LoVo (cell line): ENCODE measurements around the gene CDR2.

ENCODE experiments used
- DNase-seq: peaks from one replicate; pipeline ENCODE4 v3.0.0-alpha.2; 2016; ENCODE audit warnings: low spot score

Gene CDR2

DNA sequence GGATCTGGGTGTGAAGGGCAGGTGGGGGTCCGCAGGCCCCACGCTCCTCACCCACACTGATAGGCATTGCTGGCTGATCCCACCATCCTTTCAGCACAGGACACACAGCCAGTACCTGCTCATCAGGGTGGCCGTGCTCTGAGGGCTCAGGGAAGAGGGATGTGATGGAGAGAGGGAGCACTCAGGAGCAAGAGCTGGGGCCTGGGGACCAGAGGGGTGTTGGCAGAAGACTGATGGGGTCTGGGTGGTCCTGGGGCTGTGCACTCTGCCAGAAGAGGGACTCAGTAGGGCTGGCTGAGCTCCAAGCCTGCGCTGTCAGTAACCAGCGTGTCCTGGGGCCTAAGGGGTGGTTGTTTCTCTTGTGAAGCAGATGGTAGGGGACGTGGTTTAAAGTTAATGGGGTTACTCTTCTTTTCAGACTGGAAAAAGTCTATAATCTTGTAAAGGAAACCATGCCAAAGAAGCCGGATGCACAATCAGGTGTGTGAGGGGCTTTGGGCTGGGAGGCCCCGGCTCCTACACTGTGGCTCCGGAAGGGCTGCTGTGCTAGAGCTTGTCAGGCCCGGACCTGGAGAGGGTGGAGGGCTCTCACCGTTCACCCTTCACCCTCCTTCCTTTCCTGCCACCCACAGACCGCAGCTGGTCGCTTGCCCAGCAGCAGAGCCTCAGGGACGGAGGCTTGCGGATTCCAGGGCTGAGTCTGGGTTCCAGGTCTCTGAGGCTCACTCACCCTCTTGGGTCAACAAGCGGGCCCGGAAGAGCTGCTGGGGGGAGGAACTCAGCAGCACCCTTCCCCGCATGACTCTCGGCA is 49.4 kb downstream of the CDR2 start:
- DNase-seq, result no peak

DNA sequence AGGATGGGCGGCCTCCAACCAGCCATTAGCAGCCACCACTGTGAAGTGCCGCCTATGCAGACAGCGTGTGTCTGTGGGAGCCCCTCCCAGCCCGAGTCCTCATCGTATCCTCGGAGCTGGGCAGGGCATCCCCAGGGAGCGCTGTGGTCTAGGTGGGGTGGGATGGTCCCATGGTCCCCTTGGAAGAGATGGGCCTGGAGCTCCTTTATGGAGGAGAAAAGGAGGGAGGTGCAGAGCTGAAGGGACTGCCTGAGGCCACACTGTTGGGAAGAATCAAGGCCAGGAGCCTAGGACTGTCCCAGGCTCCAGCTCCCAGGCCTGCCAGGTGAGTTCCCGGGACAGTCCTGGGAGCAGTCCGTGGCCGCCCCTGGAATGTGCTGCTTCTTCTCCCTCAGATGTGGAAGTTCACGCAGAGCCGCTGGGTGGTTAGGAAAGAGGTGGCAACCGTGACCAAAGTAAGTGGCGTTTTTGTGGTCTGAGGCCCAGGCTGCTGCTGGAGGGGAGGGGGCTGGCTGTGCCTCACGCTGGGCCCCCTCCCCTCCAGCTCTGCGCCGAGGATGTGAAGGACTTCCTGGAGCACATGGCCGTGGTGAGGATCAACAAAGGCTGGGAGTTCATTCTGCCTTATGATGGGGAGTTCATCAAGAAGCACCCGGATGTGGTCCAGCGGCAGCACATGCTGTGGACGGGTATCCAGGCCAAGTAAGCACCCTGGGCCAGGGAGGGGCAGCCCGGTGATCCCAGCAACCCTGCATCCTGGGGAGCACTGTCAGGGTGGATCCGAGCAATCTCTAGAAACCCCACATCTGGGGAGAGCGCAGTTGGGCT is 50.2 kb downstream of the CDR2 start:
- DNase-seq, result no peak

DNA sequence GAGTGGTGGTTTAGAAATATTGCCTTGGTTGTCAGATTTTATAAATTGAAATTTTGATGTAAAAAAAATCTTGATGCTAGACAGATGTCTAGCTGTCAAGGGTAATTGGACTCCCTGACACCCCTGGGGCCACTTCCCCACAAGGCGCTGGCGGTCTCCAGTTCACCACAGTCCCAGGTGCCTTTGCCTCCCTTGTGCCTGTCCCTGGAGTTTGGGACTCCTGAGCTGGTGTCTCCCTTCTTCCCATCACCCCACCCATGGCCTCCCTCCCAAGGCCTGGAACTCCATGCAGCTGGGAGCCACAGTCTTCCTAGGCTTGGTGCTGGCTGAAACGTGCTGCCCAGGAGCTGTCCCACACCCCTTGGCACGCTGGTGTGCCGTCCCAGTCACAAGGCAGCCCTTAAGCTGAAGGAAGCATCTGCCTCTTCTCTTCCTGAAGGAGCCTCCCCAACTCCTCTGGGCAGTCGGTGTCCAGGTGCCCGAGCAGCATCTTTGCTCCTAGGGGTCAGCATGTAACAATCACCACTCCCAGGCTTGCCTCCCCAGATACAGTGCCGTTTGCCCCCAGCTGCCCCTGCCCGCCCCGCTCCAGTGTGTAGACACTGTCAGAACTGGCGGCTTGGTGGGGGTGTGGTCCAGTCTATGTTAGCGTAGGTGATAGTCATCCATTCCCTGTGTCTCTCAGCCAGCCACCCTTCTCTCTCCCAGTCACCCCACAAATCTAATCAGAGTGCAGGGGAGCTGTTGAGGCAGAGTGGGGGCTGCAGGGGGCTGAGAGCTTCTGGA is 51.1 kb downstream of the CDR2 start:
- no peak for DNase-seq

DNA sequence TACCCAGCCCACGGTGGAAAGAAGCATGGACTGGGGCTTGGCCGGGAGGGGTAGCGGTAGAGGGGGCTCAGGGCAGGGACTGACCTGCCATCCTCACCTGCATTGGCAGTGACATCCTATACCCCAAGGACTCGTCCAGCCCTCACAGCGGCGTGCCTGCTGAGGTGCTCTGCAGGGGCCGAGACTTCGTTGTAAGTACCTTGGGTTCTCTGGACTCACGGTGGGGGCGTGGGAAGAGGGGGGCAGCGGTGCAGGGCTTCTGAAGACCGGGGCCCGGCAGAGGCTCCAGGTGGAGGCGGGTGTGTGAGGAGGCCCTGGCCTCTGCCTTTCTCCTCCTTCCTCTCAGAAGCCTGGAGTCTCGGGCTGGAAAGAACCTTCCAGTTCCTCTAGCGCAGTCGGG is 51.7 kb downstream of the CDR2 start:
- DNase-seq, result no peak

DNA sequence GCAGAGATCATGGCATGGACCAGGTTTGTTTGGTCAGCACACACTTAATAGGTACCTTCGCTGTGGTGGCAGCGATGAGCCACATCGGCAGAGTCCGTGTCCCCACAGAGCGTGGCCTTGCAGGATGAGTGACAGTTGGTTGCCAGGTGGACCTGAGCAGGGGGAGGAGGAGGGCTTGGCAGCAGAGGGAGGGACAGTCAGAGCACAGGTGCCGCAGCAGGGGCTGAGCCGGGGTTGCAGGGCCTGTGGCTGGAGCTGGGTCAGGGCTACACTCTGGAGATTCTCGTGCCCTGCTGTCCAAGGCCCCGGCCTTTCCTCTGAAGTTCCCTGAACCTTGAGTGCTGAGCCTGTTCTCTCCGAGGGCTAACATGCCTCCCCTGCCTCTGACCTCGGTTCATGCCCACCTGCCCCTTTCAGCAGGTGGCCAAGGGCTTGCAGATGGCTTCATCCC is 52.4 kb downstream of the CDR2 start:
- DNase-seq, result no peak

DNA sequence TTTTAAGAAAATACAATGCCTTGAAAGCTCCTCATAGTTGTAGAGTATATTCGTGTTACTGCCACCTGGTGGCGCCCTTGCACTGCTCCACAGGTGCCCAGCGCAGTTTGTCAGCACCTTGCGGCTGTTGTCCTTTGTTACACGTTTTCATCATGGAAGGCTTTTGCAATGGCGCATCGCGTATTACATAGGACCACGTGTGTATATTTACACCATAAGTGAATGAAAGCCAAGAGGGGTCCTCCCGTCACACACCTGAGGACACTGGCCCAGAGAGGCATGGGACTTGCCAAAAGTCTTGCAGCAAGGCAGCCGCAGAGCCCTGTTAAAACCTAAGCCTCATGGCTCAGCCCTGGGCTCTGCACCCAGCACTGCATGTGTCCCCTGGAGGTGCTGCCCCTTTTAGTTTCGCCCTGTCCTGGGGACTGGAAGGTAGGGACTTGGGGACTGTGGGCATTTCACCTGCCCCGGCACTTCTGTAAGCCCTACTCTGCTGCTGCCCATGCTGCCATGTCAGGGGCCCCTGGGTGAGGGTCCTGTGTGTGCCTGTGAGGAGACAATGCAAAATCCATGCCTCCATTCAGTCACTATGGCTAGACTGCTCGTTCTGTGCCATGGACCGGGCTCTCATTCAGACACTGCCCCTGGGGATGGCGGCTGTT is 52.9 kb downstream of the CDR2 start:
- peak; percentile 47 for DNase-seq

DNA sequence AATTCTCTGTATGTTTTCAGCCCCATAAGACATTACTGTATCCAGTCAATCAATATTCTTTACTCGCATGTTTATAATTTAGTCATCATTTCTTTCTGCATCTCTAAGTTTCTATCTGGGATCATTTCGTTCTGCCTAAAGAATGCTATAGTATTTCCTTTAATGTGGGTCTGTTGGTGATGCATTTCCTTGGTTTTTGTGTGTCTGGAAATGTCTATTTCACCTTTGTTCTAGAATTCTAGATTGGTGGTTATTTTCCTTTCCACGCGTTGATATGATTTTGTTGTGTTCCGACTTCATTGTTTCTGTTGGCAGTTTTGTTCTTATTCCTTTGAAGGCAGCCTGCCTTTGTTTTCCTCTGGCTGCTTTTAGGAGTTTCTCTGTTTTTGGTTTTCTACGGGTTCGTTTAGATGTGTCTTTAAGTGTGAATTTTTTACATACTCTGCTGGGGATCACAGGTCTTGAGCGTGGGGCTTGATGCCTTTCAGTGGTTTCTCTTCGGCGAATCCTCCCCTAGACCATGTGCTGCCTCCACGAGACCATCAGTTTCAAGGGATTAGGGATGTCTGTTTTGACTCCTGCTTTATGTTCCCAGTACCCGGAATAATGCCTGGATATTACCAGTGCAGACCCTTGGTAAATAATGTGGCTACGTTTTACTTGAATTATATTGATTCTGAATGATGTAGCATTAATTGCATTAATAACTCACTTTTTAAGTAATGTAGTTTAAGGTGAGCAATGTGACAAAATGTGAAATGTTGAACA is 53.7 kb downstream of the CDR2 start:
- no peak for DNase-seq

DNA sequence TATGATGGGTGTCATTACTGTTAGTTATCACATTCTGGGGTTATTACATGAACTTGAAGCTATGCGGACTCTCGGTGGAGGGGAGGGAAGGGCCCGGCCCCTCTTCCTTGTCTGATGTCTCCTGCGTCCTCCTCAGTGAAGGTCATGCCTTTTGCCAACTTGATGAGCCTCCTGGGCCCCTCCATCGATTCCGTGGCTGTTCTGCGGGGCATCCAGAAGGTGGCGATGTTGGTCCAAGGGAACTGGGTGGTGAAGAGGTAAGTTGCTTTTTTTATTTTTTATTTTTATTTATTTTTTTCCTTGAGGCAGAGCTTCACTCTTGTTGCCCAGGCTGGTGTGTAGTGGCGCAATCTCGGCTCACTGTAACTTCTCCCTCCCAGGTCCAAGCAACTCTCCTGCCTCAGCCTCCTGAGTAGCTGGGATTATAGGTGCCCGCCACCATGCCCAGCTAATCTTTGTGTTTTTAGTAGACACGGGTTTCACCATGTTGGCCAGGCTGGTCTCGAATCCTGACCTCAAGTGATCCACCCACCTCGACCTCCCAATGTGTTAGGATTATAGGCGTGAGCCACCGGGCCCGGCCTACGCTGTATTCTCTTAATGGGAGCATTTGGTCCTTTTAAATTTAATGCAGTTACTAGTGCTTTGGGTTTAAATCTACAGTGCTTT is 55.6 kb downstream of the CDR2 start:
- peak; percentile 23 for DNase-seq

DNA sequence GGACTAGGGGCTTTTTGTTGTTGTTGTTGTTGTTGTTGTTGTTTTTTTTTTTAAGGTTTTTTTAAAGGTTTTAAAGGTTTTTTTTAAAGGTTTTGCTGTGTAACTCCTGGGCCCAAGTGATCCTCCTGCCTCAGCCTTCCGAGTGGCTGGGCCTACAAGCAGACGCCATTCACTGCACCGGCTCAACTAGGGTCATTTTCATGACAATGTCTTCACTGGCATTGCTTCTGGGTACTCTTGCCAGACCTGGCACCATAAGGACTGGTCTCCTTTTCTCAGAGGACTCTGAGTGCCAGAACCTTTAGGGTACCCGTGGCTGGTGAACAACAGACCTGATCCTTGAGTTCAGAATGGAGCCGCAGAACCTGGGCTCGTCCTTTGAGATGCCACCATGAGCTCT is 56.8 kb downstream of the CDR2 start:
- DNase-seq, result no peak

DNA sequence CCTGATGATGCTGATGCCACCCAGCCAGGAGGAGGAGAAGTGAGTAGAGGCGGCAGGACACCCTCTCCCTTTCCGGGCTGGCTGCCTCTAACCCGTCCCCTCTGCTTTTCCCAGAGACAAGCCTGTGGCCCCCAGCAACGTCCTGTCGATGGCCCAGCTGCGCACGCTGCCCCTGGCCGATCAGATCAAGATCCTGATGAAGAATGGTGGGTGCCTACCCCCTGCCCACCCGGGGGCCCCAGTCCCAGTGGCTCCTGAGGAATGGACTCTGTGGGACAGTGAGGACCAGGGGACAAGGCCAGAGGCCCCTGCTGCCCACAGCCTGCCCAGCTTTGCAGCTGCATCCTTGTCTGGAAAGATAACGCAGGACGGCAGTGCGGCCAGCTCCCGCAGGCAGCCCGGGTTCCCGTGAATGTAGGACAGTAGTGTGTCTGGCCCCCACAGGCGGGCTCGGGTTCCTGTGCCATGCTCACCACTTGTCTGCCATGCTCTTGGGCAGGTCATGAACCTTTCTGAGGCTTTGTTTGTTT is 57.4 kb downstream of the CDR2 start:
- DNase-seq, result no peak

DNA sequence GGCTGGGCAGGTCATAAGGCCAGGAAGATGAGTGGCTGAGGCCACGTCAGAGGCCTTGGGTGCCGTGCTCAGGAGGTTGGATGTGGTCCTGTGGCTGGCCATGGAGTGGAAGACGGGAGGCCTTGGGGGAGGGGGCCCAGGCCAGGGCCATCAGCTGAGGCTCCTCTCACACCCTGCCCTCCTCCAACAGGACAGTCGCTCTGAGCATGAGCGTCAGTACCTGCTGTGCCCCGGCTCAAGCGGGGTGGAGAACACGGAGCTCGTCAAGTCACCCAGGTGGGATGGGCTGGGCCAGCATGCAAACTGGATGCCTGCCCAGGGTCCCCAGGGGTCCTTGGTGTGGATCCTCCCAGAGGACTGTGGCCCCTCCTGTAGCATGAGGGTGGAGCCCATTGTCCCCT is 58.0 kb downstream of the CDR2 start:
- DNase-seq, result no peak

DNA sequence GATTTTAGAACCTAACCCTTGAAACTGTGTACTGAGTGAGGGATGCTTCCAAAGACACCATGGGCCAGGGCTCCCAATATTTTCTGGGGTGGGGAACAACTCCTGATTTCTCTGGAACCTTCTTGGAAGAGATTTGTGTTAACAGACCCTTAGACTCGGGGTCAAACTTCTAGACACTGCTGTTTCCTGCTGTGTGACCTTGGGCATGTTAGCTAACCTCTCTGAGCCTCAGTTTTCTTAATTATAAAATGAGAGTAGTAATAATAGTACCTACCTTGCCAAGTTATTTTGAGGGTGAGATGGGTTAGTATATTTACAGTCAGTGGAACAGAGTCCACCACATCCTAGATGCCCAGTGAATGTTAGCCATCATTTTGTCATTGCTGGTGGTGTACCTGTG is 58.4 kb downstream of the CDR2 start:
- no peak for DNase-seq

DNA sequence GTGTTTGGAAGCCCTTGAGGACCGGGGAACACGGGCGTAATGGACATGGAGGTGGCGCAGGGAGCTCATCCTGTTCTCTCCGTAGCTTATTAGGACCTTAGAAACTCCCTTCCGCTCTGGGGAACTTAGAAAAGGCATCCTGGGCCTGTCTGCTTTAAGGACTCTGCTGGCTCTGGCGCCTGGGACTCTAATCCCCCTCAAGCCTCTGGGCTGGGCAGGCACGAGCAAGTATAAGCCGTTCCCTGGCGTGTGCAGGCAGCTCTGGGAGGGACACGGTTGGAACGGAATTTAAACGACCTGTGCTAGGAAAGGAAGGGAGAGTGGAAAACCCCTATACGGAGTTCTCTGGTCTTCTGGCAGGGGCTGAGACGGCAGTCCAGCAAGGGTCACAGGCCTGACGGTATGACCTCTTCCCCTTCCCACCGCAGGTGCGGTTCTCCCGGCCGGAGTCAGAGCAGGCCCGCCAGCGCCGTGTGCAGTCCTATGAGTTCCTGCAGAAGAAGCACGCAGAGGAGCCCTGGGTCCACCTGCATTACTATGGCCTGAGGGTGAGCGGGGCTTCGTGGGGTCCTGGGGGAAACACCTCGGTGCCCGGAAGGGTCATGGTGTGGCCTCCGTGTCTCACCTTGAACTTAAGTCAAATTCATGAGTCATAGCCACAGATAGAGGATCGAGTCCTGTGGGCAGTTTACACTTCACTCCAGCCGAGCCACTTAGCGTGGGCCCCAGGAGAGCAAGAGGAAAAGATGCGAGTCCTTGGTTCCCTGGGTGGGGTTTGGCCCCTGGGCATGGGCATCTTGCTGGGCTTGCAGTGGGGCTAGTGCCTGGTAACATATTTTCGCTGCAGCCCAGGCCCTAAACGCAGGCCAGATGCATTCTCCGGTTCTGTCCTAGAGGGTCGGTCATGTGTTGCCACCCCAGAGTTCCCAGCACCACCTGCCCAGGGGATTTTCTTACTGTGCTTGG is 59.5 kb downstream of the CDR2 start:
- DNase-seq, result no peak

DNA sequence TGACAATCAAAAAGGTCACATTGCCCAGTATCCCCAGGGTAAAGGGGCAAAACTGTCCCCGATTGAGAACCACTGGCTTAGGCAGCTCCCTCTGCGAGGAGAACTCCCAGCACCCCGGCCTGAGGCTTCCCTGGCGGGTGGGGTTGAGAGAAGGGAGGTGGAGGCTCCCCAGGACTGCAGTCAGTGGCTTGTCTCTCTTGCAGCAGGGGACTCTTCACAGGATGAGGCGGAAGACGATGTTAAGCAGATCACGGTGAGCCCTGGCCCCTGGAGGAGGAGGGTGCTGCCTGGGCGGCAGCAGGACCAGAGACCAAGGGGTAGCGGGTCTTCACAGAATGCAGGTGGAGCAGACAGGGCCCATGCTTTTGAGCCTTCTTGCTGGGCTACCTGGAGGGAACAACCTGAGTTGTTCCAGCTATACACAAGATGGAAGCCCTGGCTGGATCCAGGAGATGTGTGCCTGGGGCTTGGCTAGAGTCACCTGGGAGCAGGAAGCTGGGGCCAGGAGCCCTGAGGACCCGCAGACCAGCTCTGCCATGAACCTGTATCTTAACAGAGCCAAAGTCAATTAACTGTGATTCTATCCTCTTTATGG is 60.4 kb downstream of the CDR2 start:
- DNase-seq, result no peak

DNA sequence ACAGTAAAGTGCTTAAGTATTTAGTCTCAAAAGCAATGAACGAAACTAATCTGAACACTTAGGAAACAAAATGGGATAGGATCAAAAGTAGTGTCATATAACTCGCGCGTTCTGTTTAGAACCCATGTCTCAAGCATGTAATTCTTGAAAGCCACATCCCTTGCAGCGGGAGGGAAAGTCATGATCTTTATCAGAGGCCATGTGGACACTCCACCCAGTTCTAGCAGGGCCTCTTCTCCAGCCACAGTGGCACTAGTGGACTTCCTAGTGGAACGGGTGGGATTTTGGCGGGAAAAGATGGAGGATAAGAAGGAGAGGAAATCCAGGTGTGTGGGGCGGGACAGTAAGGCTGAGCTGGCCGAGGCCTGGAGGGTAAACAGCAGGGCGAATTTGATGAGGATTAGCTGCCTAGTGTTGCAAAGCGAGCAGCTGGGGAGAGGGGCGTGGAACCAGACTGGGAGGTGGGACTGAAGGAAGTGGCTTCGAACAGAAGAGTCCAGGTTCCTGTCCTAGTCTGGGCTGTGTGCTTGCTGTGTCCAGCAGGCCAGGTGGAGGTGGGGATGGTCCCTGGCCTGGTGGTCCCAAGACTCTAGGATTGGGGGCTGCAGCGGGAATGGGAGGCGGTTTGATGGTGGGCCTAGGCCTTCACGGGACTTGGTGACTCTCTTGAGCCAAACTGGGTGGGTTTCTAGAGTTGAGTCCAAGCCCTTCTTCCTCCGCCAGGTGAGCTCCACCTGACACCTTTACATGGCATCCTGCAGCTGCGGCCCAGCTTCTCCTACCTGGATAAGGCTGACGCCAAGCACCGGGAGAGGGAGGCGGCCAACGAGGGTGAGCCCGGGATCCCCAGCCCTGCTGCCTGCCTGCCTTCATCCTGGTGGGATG is 61.3 kb downstream of the CDR2 start:
- DNase-seq, result no peak

DNA sequence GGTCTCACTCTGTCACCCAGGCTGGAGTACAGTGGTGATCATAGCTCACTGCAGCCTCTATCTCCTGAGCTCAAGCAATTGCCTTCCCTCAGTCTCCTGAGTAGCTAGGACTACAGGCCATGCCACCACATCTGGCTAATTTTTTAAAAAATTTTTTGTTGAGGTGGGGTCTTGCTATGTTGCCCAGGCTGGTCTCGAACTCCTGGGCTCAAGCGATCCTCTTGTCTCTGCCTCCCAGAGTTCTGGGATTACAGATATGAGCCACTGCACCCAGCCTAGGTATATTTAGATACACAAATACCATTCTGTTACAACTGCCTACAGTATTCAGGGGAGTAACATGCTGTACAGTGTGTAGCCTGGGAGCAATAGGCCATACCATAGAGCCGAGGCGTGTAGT is 62.9 kb downstream of the CDR2 start:
- DNase-seq, result no peak

DNA sequence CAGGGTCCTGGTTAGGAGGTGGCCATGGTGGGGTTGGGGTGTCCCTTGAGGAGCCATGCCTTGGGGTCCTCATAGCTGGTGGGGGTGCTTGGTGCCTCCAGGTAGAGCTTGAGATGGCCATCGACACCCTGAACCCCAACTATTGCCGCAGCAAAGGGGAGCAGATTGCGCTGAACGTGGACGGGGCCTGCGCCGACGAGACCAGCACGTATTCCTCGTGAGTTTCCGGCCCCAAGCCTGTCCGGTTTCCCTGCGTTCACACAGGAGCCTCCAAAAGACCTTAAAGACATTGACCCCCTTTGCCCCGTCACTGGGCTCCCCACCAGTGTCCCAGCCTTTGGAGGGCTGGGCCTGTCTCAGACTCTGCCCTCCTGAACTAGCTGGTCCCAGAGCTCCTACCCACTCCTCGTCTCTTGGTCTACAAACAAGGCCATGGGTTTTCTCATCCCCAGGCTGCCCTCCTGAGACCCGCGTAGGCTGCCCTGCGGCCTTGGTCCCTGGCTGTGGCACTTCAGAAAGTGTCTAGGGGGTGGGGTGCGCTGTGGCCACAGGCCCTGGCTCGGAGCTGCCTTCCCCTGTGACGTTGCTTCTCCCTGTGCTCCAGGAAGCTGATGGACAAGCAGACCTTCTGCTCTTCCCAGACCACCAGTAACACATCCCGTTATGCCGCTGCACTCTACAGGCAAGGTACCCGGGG is 65.4 kb downstream of the CDR2 start:
- no peak for DNase-seq
